SK-N-SH treated with all-trans-retinoic acid at 6 μM for 48 hours (cell line): ENCODE data around the gene ALOX15B.

Experiments
- ATAC-seq: fragments of 200-7000 bp; cut with Tn5 transposase; 3 replicates; pipeline ENCODE4 v1.9.1; 2020; ENCODE audit warnings: mild to moderate bottlenecking, moderate library complexity
- ARNTL ChIP-seq: fragments of 450-650 bp; formaldehyde crosslinking; IDR thresholded peaks from 2 replicates; pipeline ENCODE4 v1.5.0; 2020; ENCODE audit warnings: low read depth, mild to moderate bottlenecking, moderate library complexity, borderline replicate concordance
- BACH2 ChIP-seq: fragments of 250-450 bp; sonication (Bioruptor Pico); IDR thresholded peaks from 2 replicates; pipeline ENCODE4 v1.9.0; 2021; ENCODE audit warnings: mild to moderate bottlenecking, borderline replicate concordance
- CREB5 ChIP-seq: fragments of 250-450 bp; sonication (Bioruptor Pico); IDR thresholded peaks from 2 replicates; pipeline ENCODE4 v1.5.1; 2020; ENCODE audit warnings: low read depth, mild to moderate bottlenecking, moderate library complexity
- CSDC2 ChIP-seq: fragments of 250-450 bp; sonication (Bioruptor Pico); IDR thresholded peaks from 2 replicates; pipeline ENCODE4 v1.5.0; 2020; ENCODE audit warnings: mild to moderate bottlenecking, moderate library complexity
- CSRNP3 ChIP-seq: fragments of 250-450 bp; sonication (Bioruptor Pico); IDR thresholded peaks from 2 replicates; pipeline ENCODE4 v1.5.1; 2021; ENCODE audit warnings: mild to moderate bottlenecking, moderate library complexity
- ESRRG ChIP-seq: fragments of 250-450 bp; sonication (Bioruptor Pico); IDR thresholded peaks from 2 replicates; pipeline ENCODE4 v1.6.1; 2021; ENCODE audit warnings: mild to moderate bottlenecking
- GLIS3 ChIP-seq: fragments of 250-450 bp; sonication (Bioruptor Pico); IDR thresholded peaks from 2 replicates; pipeline ENCODE4 v1.5.0; 2020; ENCODE audit warnings: mild to moderate bottlenecking, moderate library complexity
- ISL1 ChIP-seq: fragments of 250-450 bp; sonication (Bioruptor Pico); IDR thresholded peaks from 2 replicates; pipeline ENCODE4 v2.1.2; 2022; ENCODE audit warnings: mild to moderate bottlenecking, moderate library complexity
- POU6F1 ChIP-seq: fragments of 250-450 bp; sonication (Bioruptor Pico); IDR thresholded peaks from 2 replicates; pipeline ENCODE4 v1.8.0; 2021; ENCODE audit warnings: low read depth, mild to moderate bottlenecking, moderate library complexity, borderline replicate concordance
- PPARA ChIP-seq: fragments of 250-450 bp; sonication (Bioruptor Pico); IDR thresholded peaks from 2 replicates; pipeline ENCODE4 v1.5.0; 2020; ENCODE audit warnings: mild to moderate bottlenecking, borderline replicate concordance
- SNAI2 ChIP-seq: fragments of 250-450 bp; sonication (Bioruptor Pico); IDR thresholded peaks from 2 replicates; pipeline ENCODE4 v1.5.0; 2020; ENCODE audit warnings: mild to moderate bottlenecking, moderate library complexity
- TCF4 ChIP-seq: fragments of 250-450 bp; sonication (Bioruptor Pico); IDR thresholded peaks from 2 replicates; pipeline ENCODE4 v1.8.0; 2021; ENCODE audit warnings: mild to moderate bottlenecking, moderate library complexity, borderline replicate concordance
- TOX ChIP-seq: fragments of 250-450 bp; sonication (Bioruptor Pico); IDR thresholded peaks from 2 replicates; pipeline ENCODE4 v1.8.0; 2021; ENCODE audit warnings: mild to moderate bottlenecking, moderate library complexity, borderline replicate concordance
- TSHZ2 ChIP-seq: fragments of 250-450 bp; sonication (Bioruptor Pico); IDR thresholded peaks from 2 replicates; pipeline ENCODE4 v1.5.0; 2020; ENCODE audit warnings: mild to moderate bottlenecking, moderate library complexity
- ZC3H10 ChIP-seq: fragments of 250-450 bp; sonication (Bioruptor Pico); IDR thresholded peaks from 2 replicates; pipeline ENCODE4 v1.5.1; 2021; ENCODE audit warnings: mild to moderate bottlenecking, moderate library complexity
- ZFP3 ChIP-seq: fragments of 250-450 bp; sonication (Bioruptor Pico); IDR thresholded peaks from 2 replicates; pipeline ENCODE4 v1.5.0; 2020; ENCODE audit warnings: mild to moderate bottlenecking, moderate library complexity
- ZNF8 ChIP-seq: fragments of 450-650 bp; formaldehyde crosslinking; IDR thresholded peaks from 2 replicates; pipeline ENCODE4 v1.5.0; 2020; ENCODE audit warnings: mild to moderate bottlenecking, moderate library complexity

The ALOX15B gene

GRCh38 chr17:8041249-8041928, 2.5 kb downstream of the ALOX15B start (continued):
- TF ChIP-seq ZFP3 = no peak

GRCh38 chr17:8041979-8042378, 3.1 kb downstream of the ALOX15B start:
- no peak; the same call in 2 of the 3 replicates for ATAC-seq

GRCh38 chr17:8044819-8045810, 6.3 kb downstream of the ALOX15B start:
- no peak for ATAC-seq
- TF ChIP-seq GLIS3 (CRISPR knock-in tag) (no peak), ARNTL (CRISPR knock-in tag) (no peak), POU6F1 (CRISPR knock-in tag) (no peak), CREB5 (CRISPR knock-in tag) (no peak), ISL1 (CRISPR knock-in tag) (no peak), ZNF8 (no peak)

More at GRCh38 chr17:8041979-8042378, 3.1 kb downstream of the ALOX15B start:
- TF ChIP-seq PPARA (CRISPR knock-in tag) (no peak), ZC3H10 (CRISPR knock-in tag) (no peak), CSDC2 (CRISPR knock-in tag) (no peak), TOX (CRISPR knock-in tag) (no peak), GLIS3 (CRISPR knock-in tag) (no peak), ARNTL (CRISPR knock-in tag) (no peak)

GRCh38 chr17:8046306-8046928, 7.6 kb downstream of the ALOX15B start:
- no peak for ATAC-seq
- TF ChIP-seq BACH2 (CRISPR knock-in tag) (no peak), TSHZ2 (no peak), CREB5 (CRISPR knock-in tag) (no peak), ZC3H10 (CRISPR knock-in tag) (no peak), CSRNP3 (CRISPR knock-in tag) (no peak), SNAI2 (CRISPR knock-in tag) (no peak), GLIS3 (CRISPR knock-in tag) (no peak), ESRRG (CRISPR knock-in tag) (no peak), TCF4 (no peak), PPARA (CRISPR knock-in tag) (no peak), ISL1 (CRISPR knock-in tag) (no peak)
